Loucy (cell line): ENCODE results near the gene PPRC1.

Experiments
- H2AFZ ChIP-seq: fragments of 200-600 bp; sonication (generic); 2 replicates; pipeline ENCODE4 v1.6.0; 2016; ENCODE audit warnings: antibody characterized with exemption, mild to moderate bottlenecking, low read length, moderate library complexity
- H3F3A ChIP-seq: fragments of 200-600 bp; 2 replicates; pipeline ENCODE4 v1.6.0; 2016; ENCODE audit warnings: antibody characterized with exemption, low read depth, mild to moderate bottlenecking
- H3K27me3 ChIP-seq: fragments of 200-600 bp; sonication (generic); 2 replicates; pipeline ENCODE4 v1.6.1; 2014; ENCODE audit warnings: low read length, mild to moderate bottlenecking; ENCODE audit not compliant: insufficient read depth, poor library complexity, severe bottlenecking
- H3K36me3 ChIP-seq: fragments of 200-600 bp; sonication (generic); 2 replicates; pipeline ENCODE4 v1.6.1; 2016; ENCODE audit warnings: low read length; ENCODE audit not compliant: insufficient read depth
- H3K4me1 ChIP-seq: fragments of 200-600 bp; sonication (generic); 2 replicates; pipeline ENCODE4 v1.5.1; 2014; ENCODE audit warnings: low read length, mild to moderate bottlenecking; ENCODE audit not compliant: insufficient read depth, poor library complexity, severe bottlenecking
- H3K4me2 ChIP-seq: fragments of 200-600 bp; sonication (generic); 2 replicates; pipeline ENCODE4 v1.6.0; 2014; ENCODE audit warnings: antibody characterized with exemption, low read length, low read depth, mild to moderate bottlenecking; ENCODE audit not compliant: poor library complexity, severe bottlenecking
- H3K4me3 ChIP-seq: fragments of 200-600 bp; sonication (generic); 2 replicates; pipeline ENCODE4 v1.5.1; 2014; ENCODE audit warnings: low read length, mild to moderate bottlenecking, mixed read lengths; ENCODE audit not compliant: poor library complexity, severe bottlenecking
- H3K79me2 ChIP-seq: fragments of 200-600 bp; sonication (generic); 2 replicates; pipeline ENCODE4 v1.6.1; 2014; ENCODE audit warnings: low read length; ENCODE audit not compliant: insufficient read depth
- H3K9ac ChIP-seq: fragments of 200-600 bp; sonication (generic); 2 replicates; pipeline ENCODE4 v1.6.0; 2014; ENCODE audit warnings: mild to moderate bottlenecking, low read depth, low read length, moderate library complexity; ENCODE audit not compliant: poor library complexity, severe bottlenecking
- H3K9me2 ChIP-seq: fragments of 200-600 bp; sonication (generic); replicated peaks from 2 replicates; pipeline ENCODE4 v1.6.1; 2016; ENCODE audit warnings: low read depth, low read length, mixed read lengths
- H3K9me3 ChIP-seq: fragments of 200-600 bp; sonication (generic); 2 replicates; pipeline ENCODE4 v1.6.1; 2014; ENCODE audit warnings: mild to moderate bottlenecking, antibody characterized with exemption, low read length, low read depth; ENCODE audit not compliant: insufficient read depth
- H4K20me1 ChIP-seq: fragments of 200-600 bp; sonication (generic); 2 replicates; pipeline ENCODE4 v1.6.0; 2014; ENCODE audit warnings: antibody characterized with exemption, low read length, mild to moderate bottlenecking; ENCODE audit not compliant: insufficient read depth, poor library complexity, severe bottlenecking
- EZH2phosphoT487 ChIP-seq: fragments of 200-600 bp; IDR thresholded peaks from 2 replicates; pipeline ENCODE4 v1.6.1; 2018; ENCODE audit warnings: antibody characterized with exemption, mild to moderate bottlenecking, moderate library complexity, borderline replicate concordance
- TF ChIP-seq, protein P1 (sequence below): fragments of 200-600 bp; sonication (generic); conservative IDR thresholded peaks from 2 replicates; pipeline ENCODE4 v1.5.1; 2014; ENCODE audit warnings: mild to moderate bottlenecking, antibody characterized with exemption, low read length

Gene PPRC1

DNA sequence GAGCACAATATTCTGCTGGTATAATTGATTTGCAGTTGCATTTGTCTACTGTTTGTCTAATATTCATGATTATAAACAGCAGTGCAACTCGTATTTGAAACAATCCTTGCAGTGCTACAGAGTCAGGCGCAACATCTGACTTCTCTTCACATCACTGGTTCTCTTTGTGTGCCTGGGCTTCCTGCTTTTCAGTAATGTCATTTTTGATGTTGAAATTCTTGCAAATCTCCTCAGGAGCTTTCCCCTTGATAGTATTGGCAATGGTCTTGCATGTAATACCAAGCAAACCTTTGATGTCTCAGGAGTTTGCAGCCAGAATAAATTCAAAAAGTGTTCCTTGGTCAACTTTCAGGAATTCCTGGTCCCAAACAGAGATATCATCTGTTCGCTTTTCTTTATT lies 47.5 kb upstream of the PPRC1 start:
- Histone ChIP-seq H3K4me2 (no peak overlapping the region), H3K4me1 (no peaks in the 10 kb centered on the region), H2AFZ (no peak overlapping the region), H3K36me3 (no peaks in the 10 kb centered on the region), H3K9ac (no peak overlapping the region), H3K9me2 (no peaks in the 10 kb centered on the region), H3K27me3 (no peaks in the 10 kb centered on the region), H3F3A (no peaks in the 10 kb centered on the region), H4K20me1 (no peaks in the 10 kb centered on the region), H3K9me3 (no peaks in the 10 kb centered on the region), H3K4me3 (no peak overlapping the region), H3K79me2 (no peaks in the 10 kb centered on the region)
- TF ChIP-seq EZH2phosphoT487 = no peak
- TF ChIP-seq, protein P1, sequence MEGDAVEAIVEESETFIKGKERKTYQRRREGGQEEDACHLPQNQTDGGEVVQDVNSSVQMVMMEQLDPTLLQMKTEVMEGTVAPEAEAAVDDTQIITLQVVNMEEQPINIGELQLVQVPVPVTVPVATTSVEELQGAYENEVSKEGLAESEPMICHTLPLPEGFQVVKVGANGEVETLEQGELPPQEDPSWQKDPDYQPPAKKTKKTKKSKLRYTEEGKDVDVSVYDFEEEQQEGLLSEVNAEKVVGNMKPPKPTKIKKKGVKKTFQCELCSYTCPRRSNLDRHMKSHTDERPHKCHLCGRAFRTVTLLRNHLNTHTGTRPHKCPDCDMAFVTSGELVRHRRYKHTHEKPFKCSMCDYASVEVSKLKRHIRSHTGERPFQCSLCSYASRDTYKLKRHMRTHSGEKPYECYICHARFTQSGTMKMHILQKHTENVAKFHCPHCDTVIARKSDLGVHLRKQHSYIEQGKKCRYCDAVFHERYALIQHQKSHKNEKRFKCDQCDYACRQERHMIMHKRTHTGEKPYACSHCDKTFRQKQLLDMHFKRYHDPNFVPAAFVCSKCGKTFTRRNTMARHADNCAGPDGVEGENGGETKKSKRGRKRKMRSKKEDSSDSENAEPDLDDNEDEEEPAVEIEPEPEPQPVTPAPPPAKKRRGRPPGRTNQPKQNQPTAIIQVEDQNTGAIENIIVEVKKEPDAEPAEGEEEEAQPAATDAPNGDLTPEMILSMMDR = no peak

DNA sequence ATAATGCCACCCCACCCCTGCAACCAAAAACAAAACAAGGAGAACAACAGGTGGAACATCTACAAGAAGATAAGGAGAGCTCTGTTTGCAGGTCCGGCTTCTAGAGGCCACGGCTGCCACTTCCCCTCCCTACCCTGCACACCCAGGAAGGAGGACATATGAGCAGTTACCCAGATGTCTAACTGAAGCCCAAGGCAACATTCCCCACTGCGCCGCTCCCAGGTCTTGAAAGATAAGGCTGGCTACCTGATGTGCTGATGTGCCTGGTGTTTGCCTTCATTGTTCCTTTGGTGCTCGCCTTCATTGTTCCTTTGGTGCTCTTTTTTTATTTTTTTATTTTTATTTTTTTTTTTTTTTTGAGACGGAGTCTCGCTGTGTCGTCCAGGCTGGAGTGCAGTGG lies 46.6 kb upstream of the PPRC1 start:
- H3K4me2 ChIP-seq = no peak overlapping the region
- no peaks in the 10 kb centered on the region for H3K27me3 ChIP-seq
- no peak overlapping the region for H3K4me3 ChIP-seq
- H2AFZ ChIP-seq = no peak overlapping the region
- no peaks in the 10 kb centered on the region for H3K36me3 ChIP-seq
- H3F3A ChIP-seq = no peaks in the 10 kb centered on the region
- H3K79me2 ChIP-seq = no peaks in the 10 kb centered on the region
- TF ChIP-seq EZH2phosphoT487 = no peak
- TF ChIP-seq, protein P1 = no peak
- no peaks in the 10 kb centered on the region for H3K4me1 ChIP-seq
- no peaks in the 10 kb centered on the region for H3K9me2 ChIP-seq
- H3K9ac ChIP-seq = no peak overlapping the region
- no peaks in the 10 kb centered on the region for H4K20me1 ChIP-seq
- H3K9me3 ChIP-seq = no peaks in the 10 kb centered on the region

DNA sequence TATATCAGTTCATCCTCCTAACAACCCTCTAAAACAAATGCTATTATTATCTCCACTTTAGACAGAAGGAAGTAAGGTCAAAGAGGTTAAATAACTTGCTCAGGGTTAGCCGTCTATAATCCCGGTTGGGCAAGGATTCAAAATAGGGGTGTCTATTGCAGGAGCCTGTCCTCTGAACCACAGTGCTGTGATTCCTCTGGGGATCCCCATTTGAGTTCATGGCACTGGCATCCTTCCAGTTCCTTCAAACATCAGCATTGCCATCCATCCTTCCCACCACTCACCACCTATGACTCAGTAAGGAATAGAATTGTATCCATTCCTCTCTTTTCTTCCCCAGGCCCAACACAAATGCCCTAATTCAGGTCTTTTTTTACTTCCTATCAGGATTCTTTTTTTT lies 42.1 kb upstream of the PPRC1 start:
- Histone ChIP-seq H3K36me3 (no peaks in the 10 kb centered on the region), H3K9ac (no peak overlapping the region), H3K27me3 (no peaks in the 10 kb centered on the region), H3K4me2 (no peak overlapping the region), H3F3A (no peaks in the 10 kb centered on the region), H3K9me2 (no peaks in the 10 kb centered on the region), H3K4me3 (no peak overlapping the region), H3K79me2 (no peaks in the 10 kb centered on the region), H4K20me1 (no peaks in the 10 kb centered on the region), H2AFZ (no peak overlapping the region), H3K4me1 (no peaks in the 10 kb centered on the region), H3K9me3 (no peaks in the 10 kb centered on the region)
- TF ChIP-seq EZH2phosphoT487 = no peak
- TF ChIP-seq, protein P1 = no peak
